Middle frontal gyrus (tissue), 1 donor: Measurements from ENCODE around the gene PDHB.
A peak's percentile ranks its signal among the peaks of the same experiment; 100 is the strongest.
"Not testable (repeated sequence)": the region's sequence is repeated elsewhere in the genome, so short reads cannot be mapped to it uniquely, and the experiment has no call there.

Experiments
- DNase-seq: peaks from one replicate; pipeline ENCODE4 v3.0.0-alpha.2; 2015; ENCODE audit warnings: low spot score; ENCODE audit errors: extremely low spot score

The PDHB gene

DNA sequence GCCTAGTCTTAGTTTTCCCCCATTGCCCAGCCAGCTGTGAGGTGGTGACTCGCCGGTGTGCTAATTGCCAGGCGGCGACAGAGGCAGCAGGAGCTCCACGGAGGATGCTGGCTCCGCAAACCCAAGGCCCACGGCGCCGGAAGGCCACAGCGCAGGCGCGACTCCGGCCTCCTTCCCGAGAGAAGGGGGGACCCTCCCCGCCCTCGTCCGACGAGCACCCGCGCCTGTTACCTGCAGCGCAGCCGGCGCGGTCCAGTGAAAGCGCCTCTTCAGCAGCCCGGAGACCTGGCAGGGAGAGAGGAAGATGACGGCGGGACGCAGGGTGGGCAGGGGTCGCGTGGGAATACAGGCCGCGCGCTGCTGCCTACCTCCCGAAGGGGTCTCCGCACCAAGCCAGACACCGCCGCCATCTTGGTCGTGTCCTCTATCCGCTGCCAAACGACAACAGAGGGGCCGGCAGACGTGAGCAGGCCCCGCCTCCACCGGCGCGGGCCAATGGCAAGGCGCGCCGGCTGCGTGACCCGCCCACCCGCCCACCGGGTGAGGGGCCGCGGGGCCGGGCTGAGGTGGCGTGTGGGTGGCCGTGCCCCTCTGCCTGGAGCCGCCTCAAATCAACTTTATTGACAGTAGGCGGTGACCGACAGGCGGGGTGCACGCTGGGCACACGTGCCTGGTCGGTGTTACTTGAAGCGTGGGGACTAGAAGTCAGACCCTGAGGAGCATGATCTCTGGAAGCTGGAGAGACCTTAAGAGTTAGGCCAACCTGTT lies at the start of gene PDHB:
Gene PDHB (minus strand): TSS at position 433 of the 768 bp plus-strand sequence. CDS start 23 bp downstream, at position 410.
- peak; percentile 84 for DNase-seq

DNA sequence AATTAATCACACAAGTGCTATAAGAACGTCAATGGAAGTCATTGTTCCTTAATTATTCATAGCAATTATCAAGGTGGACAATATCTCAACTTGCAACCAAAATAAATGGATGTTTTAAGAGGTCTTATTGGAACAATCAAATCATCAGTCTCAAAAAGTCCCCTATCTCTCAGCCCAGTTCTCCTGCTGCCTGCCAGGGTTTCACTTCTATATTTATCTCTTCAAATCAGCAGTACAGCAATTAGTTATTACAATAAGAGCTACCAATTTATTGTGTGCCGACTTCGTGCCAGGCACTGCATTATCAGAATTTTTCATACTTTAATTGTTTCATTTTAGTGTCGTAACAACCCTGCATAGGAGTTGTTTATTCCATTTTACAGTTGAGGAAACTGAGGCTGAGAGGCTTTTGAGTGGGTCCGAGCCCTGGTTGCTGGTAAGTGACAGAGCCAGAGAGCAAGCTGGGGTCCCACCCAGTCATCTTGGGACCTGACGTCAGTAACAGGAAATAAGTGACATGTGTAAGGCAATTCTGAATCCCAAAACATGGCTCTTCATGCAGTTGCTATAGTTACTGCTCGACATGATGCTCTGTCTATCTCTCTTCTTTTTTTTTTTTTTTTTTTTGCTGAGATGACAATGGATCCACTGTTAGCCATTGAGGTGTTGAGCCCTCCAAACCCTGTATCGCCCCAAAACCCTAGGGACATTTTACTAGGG lies 49.4 kb upstream of the PDHB start:
- no peak for DNase-seq

DNA sequence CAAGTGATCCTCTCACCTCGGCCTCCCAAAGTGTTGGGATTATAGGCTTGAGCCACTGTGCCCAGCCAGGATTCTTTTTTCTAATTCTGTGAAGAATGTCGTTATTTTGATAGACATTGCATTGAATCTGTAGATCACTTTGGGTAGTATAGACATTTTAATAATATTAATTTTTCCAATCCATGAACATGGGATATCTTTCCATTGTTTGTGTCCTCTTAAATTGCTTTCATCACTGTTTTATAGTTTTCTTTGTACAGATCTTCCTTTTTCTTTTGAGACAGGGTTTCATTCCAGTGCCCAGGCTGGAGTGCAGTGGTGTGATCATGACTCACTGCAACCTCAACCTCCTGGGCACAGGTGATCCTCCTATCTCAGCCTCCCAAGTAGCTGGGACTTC lies 46.7 kb upstream of the PDHB start:
- no peak for DNase-seq

DNA sequence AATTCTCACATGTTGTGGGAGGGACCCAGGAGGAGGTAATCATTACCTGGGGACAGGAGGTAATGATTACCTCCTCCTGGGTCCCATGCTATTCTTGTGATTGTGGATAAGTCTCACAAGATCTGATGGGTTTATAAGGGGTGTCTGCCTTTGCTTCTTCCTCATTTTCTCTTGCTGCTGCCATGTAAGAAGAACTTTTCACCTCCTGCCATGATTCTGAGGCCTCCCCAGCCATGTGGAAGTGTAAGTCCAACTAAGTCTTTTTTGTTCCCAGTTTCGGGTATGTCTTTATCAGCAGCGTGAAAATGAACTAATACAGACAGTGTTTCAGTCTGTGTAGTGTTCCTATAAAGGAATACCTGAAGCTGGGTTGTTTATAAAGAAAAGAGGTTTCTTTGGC lies 45.1 kb upstream of the PDHB start:
- no peak for DNase-seq

DNA sequence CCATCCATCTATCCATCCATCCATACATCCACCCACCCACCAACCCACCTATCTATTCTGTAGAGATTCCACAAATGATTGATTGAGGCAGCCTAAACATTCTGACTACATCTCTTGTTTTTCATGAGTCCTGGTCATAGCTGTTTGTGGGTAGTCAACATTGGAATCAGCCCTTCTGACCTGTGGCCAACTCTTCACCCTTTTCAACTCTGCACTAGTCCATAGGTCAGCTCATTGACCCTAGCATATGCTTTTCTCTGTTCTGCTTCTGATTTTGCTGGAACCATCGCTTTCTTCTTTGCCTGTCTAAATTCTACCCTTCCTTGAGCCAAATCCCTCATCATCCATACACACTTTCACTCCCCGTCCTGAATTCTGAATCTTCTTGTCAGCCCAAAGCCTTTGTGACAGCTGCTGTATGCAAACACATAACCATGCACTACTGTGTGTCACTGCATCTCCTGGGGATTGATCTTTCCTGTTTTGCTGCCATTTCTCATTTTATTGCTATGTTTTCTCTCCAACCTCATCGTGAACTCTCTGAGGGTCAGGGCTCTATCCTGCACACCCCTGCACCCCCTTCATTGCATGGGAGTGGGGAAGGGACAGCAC lies 41.4 kb upstream of the PDHB start:
- no peak for DNase-seq

DNA sequence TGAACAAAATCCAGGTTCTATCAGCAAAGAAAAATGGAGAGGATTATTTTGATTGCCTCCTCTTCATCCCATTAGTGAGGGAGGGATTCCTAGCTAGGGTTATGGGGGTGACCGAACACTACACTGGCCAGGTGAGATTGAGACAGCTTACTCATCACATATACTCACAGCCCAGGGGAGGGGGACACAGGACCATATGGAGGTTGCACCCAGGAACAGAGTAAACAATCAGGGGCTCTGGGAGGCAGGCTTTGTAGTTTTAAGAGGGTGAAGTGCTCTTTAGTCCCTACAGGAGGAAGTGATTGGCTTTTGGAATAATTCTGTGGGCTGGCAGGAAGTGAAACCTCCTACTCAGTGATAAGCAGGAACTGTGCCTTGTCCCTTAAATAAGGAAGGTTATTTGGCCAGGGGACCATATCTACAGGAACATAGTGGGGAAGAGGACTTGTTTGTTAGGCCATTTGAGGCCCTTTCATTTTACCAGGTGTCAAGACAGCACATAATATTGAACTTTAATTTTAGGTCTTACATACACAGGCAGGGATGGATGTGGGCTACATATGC lies 40.8 kb upstream of the PDHB start:
- no peak for DNase-seq

DNA sequence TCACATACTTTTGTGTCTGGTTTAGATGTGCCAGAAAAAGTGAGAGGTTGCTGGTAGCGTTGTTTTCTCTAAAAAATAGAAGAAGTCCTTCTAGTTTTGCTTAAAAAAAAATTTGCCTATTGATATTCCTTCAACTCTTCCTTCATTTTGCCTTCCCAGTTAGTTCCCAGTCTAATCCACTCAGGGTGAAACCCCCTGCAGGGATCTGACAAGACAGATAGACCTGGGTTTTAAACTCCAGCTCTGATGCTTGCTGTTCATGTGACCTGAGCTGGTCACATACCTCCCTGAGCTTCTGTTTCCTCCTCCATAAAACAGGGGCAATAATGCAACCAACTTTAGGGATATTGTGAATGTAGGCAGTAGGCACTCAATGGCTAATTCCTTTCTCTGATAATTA lies 39.6 kb upstream of the PDHB start:
- no peak for DNase-seq

DNA sequence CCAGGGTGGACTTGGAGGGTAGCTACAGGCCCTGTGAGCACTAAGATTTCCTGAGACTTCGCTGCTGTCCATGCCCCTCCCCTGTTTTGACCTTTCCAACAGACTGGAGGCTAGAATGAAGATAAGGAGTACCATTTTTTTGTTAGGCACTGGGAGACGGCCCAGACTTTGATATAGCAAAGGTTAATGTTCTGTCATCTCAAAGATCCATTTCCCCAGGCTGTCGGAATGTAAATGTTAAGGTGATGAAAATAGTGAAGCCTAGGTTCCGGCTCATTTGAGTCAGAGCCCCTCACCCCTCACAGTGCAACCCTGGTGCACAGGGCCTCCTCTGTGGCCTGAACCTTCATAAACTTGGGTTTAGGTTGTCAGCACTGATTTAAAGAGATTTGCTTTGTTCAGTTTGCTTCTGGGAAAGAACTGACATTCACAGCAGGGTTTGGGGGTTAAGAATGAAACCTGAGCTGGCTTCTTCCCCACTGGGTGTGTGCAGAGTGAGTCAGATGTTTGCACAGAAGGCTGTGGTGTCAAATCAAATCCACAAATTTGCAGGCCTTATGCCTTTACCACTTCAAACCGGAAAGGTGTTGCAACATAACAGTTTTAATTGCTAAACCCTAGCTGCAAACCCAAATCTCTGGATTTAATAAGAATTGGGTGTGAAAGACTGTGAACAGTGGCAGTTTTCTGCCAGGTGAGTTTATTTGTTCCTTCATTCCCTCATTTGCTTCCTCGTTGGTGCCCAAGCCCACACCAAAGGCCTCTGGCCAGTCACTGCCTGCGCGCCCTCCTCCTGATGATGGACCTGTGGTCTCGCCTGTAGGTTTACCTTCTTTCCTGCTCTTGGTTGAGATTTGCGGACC lies 37.6 kb upstream of the PDHB start:
- DNase-seq, result no peak

DNA sequence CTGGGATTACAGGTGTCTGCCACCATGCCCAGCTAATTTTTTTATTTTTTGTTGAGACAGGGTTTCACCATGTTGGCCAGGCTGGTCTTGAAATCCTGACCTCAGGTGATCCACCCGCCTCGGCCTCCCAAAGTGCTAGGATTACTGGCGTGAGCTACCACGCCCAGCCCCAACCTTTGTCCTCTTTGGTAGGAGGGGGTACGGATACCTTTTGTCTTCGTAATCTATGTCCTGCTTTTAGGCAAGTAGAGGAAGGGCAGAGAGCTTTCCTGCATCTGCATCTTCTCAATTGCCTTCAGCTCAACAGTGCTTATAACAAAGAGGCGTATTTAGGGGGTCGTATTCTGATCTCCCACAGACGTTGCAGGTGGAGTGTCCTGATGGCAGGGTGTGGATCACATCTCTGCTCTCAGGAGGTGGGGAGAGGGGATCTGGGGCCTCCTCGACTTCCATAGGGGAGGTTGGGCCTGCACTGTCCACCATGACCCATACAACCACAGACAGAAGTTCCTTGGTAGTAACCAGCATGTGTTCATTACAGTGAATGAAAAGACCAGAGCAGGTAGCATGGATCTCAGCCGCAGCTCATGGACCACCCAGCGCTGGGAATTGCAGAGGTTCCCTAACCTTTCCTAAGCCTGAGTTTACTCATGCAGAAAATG lies 36.9 kb upstream of the PDHB start:
- no peak for DNase-seq

DNA sequence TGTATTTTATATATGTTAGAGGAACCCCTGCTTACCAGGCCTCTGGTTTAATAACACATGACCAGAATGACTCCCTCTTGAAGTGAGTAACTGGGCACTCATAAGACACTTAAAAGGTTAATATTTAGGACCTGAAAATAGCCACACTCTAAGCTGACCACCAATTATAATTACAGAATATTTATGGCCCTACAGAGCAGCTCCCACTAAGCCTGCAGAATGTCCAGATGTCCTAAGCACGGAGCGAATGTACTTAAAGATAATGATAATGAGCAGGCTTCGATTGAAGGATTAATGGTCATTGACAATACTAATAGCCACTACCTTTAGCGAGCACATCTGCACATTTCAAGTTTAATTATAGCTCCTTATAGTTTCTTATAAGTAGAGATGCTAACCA lies 35.5 kb upstream of the PDHB start:
- DNase-seq, result no peak

DNA sequence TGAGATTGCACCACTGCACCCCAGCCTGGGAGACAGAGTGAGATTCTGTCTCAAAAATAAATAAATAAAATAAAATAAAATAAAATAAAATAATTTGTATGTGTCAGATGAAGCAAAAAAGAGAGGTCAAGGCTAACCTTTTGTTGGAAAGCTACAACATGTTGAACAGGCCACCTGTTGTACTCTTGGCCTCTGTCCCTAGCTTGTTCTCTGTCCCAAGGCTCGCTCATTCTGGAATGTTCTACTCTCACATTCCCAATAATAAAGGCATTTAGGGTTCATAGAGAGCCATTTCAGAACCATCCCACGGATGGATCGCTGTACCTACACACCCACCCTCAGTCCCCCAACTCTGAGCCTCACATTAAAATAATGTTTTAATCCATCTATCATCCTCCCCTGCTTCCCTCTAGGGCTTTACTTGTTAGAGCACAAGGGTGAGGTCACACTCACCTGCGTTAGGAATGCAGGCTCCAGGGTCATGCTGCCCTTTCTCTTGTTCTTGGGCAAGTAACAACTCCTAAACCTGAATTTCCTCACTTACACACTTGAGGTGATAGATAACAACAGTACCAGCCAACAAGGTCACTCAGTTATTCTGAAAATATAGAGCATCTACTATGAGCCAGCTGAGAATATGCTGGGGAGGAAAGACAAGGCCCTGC lies 33.4 kb upstream of the PDHB start:
- DNase-seq, result no peak

DNA sequence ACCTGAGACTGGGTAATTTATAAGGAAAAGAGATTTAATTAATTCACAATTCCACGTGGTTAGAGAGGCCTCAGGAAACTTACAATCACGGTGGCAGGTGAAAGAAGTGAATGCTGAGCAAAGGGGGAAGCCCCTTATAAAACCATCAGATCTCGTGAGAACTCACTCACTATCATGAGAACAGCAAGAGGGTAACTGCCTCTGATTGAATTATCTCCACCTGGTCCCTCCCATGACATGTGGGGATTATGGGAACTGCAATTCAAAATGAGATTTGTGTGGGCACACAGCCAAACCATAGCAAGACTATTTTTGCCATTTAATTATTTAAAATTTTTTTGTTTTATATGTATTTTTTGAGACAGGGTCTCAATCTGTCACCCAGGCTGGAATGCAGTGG lies 31.2 kb upstream of the PDHB start:
- DNase-seq, result no peak

DNA sequence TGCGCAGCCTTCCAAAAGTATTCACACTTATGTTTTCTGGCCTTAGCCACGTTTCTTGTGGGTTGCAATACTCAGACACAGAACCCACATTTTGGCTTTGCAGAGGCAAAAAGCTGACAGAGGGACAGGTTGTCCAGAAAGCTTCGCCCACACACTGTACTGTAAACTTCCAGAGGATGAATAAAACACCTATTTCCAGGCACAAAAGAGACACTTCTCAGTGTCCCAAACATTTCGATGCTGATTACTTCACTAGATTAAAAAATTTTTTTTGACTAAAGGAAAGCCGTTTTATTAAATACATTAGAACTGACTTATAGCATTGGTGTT lies 30.3 kb upstream of the PDHB start:
- DNase-seq, result no peak

DNA sequence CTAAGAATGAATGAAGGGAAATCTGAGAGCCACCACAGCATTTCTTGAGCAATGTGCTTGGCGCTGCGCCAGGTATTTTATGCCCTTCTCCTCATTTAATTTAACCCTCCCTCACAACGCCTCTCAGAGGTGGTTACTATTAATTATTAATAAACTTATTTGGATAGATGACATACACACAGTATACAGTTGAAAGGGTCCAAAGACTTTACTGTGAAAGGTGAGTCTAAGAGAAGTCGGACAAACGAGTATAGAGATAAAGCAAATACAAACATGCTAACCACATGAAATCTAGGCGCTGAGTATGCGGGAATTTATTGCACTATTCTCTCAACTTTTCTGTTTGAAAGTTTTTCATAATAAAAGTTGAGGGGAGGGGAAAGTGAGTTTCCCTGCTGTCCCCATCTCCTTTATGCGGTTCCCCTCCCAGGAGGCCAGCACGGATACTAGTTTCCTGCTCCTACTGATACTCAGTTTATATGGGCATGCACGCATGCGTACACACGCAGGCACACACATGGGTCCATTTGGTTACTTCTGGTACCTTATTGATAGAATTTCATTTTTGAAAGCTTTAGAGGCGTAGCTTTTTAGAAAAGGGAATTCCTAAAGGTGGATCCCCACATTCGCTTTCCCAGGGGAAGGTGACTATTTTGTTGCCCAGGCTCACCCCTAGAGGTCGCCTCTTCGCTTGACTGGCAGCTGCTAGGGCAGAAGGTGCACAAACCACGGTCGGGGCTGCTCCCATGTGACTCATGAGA lies 29.7 kb upstream of the PDHB start:
- DNase-seq, result peak; percentile 33

DNA sequence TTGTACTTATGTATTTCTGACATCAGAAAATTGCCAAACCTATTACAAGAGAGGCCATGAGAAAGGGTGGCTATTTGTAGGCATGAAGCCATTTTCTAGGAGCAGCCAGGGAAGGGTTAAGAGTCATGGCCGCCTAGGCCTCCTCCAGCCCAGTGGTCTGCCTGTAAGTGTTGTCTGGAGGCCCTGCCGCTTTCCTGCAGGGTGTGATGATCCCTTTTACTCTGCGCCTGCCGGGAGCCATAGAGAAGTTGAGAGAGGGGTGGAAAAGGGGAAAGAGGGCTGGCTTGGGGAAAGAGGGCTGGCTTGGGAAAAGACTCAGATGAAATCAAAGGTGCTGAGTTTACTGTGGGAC lies 29.2 kb upstream of the PDHB start:
- no peak for DNase-seq

DNA sequence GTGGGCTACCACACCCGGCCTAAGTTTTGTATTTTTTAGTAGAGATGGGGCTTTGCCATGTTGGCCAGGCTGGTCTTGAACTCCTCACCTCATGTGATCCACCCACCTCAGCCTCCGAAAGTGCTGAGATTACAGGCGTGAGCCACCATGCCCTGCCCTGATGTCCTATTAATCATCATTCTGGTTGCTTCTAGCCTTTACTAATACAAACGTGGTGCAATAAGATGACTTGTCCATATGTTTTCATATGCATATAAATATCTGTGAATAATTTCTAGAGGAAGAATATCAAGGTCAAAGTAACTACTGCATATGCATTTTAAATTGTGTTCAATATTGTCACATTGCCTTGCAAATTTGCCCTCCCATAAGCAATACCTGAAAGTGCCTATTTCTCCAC lies 25.5 kb upstream of the PDHB start:
- no peak for DNase-seq

DNA sequence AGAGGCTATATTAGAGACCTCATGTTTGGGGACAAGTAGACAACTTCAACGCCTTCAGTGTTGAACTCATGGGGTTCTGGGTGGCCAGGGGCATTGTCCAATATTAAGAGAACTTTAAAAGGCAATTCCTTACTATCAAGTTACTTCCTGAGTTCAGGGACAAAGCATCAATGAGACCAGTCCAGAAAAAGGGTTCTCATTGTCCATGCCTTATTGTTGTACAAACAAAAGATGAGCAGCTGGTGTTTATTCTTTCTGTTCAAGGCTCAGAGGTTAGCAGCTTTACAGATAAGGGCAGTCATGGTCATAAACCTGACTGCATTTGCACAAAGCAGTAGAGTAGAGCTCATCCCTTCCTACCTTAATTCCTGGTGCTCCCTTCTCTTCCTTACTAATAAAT lies 18.5 kb upstream of the PDHB start:
- no peak for DNase-seq

DNA sequence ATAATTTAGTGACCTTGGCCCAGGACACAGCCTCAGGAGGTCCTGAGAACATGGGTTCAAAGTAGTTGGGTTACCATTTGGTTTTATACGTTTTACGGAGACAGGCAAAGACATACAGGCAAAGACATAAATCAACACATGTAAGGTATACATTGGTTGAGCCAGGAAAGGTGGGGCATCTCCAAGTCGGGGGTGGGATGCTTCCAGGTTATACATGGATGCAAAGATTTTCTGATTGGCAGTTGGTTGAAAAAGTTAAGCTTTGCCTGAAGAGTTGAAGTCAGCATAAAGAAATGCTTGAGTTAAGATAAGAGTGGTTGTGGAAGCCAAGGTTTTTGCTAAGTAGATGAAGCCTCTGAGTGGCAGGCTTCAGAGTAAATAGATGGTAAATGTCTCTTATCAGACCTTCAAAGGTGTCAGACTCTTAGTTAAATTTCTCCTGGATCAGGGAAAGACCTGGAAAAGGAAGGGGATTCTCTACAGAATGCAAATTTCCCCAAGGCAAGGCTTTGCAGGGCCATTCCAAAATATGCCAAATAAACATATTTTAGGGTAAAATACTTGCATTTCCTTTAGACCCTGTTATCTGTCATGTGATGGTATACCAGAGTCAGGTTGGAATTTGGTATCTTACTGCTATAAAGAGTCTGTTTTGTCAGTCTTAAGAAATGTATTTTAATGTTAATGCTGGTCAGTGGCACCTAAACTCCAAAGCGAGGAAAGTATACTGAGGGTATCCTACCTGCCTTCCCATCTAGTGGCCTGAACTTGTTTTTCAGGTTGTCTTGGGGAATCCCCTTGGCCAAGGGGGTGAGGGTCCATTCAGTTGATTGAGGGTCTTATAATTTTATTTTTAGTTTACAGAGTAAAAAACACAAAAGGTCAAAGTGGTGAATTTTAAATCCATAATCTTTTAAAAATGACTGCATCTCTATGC lies 8.2 kb upstream of the PDHB start:
- DNase-seq, result no peak

DNA sequence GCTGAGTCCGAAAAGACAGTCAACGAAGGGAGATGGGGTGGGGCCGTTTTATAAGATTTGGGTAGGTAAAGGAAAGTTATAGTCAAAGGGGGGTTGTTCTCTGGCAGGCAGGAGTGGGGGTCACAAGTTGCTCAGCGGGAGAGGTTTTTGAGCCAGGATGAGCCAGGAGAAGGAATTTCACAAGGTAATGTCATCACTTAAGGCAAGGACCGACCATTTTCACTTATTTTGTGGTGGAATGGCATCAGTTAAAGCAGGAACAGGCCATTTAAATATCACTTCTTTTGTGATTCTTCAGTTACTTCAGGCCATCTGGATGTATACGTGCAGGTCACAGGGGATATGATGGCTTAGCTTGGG lies 7.3 kb upstream of the PDHB start:
- not testable (repeated sequence) for DNase-seq
